Measurements from ENCODE around the gene EMC7. TPM values are rescaled to one million over a fixed set of nuclear protein-coding genes. Genes with fewer than 3 reads are reported as not detected.
A peak's percentile ranks its signal among the peaks of the same experiment; 100 is the strongest.

The EMC7 gene
- total RNA-seq, 6 experiments from 2014 or later, result 159 to 204 (median 171) TPM

DNA sequence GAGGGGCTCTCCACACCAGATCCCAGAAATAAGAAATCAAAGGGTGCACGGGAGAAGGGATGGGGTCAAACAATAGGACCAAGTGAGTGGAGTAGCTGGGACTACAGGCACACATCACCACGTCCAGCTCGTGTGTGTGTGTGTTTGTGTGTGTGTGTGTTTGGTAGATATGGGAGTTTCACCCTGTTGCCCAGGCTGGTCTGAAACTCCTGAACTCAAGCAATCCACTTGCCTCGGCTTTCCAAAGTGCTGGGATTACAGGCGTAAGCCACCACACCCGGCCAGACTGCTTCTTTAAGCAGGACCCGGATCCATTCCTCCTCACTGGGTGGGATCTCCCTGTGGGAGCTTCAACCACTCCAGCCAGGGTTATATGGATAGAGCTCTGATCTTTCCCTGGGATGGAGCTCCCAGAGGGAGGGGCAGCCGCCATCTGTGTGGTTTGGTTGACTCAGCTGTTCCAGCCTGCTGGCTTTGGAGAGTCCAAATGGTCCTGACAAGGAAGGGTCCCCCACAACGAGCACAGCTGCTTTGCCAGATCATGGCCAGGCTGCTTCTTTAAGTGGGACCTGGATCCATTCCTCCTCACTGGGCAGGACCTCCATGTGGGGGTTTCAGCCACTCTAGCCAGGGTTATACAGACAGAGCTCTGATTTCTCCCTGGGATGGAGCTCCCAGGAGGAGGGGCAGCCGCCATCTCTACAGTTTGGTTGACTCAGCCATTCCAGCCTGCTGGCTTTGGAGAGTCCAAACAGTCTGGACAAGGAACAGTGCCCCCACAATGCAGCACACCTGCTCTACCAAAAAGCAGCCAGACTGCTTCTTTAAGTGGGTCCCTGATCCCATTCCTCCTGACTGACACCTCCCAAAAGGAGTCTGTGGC is 53.5 kb downstream of the EMC7 start:
- H3K4me3 Mint-ChIP-seq, result peak overlapping the region; percentile 43; the same call in 1 of the 2 replicates
- TF ChIP-seq, protein P1, sequence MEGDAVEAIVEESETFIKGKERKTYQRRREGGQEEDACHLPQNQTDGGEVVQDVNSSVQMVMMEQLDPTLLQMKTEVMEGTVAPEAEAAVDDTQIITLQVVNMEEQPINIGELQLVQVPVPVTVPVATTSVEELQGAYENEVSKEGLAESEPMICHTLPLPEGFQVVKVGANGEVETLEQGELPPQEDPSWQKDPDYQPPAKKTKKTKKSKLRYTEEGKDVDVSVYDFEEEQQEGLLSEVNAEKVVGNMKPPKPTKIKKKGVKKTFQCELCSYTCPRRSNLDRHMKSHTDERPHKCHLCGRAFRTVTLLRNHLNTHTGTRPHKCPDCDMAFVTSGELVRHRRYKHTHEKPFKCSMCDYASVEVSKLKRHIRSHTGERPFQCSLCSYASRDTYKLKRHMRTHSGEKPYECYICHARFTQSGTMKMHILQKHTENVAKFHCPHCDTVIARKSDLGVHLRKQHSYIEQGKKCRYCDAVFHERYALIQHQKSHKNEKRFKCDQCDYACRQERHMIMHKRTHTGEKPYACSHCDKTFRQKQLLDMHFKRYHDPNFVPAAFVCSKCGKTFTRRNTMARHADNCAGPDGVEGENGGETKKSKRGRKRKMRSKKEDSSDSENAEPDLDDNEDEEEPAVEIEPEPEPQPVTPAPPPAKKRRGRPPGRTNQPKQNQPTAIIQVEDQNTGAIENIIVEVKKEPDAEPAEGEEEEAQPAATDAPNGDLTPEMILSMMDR (IDR thresholded peaks at IDR 0.05), result no peak
- peaks cover 36% of the 10 kb centered on the region for H3K4me1 Mint-ChIP-seq (ENCODE audit: low read depth)
- peaks cover 33% of the 10 kb centered on the region for H3K36me3 Mint-ChIP-seq (ENCODE audit: low read depth)
- peak overlapping the region; percentile 59; the same call in 1 of the 2 replicates for H3K27ac Mint-ChIP-seq
- H3K9me3 Mint-ChIP-seq, result peaks cover 32% of the 10 kb centered on the region
- DNase-seq, result no peak
- H3K27me3 Mint-ChIP-seq (ENCODE audit: insufficient read depth), result peaks cover 4% of the 10 kb centered on the region; the same call in 1 of the 2 replicates

DNA sequence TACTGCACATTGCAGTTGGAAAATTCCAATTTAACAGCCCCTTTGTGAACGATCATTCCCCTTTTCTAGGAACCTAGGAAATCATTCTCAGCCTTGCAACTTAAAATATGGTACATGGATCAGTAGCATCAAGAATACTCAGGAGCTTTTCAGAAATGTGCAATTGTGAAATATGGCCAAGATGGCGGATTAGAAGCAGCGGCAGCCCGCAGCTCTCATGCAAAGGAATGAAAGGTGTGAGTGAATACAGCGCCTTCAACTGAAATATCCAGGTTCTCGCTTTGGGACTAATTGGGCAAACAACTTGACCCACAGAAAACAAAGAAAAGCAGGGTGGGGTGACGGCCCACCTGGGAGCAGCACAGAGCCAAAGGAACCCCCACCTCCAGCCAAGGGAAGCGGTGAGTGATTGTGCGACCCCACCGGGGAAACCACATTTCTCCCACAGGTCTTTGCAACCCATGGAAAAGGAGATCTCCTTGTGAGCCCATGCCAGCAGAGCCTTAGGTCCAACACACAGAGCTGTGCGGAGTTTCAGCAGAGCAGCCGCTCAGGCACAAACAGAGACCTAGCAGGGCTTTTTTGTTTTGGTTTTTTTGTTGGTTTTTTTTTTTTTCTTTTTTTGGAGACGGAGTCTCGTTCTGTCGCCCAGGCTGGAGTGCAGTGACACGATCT is 55.1 kb downstream of the EMC7 start:
- Mint-ChIP-seq H3K9me3 (peaks cover 23% of the 10 kb centered on the region), H3K4me1 (ENCODE audit: low read depth) (peaks cover 38% of the 10 kb centered on the region), H3K36me3 (ENCODE audit: low read depth) (peaks cover 22% of the 10 kb centered on the region), H3K27me3 (ENCODE audit: insufficient read depth) (peaks cover 3% of the 10 kb centered on the region; the same call in 1 of the 2 replicates), H3K4me3 (no peak overlapping the region), H3K27ac (no peak overlapping the region)
- DNase-seq, result no peak
- TF ChIP-seq, protein P1 (IDR thresholded peaks at IDR 0.05), result no peak

DNA sequence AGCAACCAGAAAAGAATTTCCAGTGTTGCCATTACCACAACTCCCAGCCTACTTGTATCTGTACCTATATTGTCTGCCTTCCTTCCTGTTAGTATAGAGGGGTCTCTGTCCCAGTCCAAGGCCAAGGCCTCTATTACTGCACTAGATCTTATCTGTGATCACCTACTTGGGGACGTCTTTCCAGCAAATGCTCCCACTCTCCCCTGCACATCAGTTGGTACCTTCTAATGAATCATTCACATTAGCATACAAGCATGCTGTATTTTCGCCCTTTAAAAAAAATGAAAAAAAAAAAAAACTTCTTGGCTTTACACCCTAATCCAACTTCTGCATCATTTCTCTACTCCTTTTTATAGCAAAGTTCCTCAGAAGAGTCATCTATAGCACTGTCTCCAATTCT is 57.8 kb downstream of the EMC7 start:
- Mint-ChIP-seq H3K4me3 (peak overlapping the region; percentile 67), H3K27me3 (ENCODE audit: insufficient read depth) (no peaks in the 10 kb centered on the region), H3K9me3 (no peaks in the 10 kb centered on the region), H3K27ac (no peak overlapping the region), H3K4me1 (ENCODE audit: low read depth) (peaks cover 40% of the 10 kb centered on the region), H3K36me3 (ENCODE audit: low read depth) (no peaks in the 10 kb centered on the region)
- DNase-seq, result no peak
- TF ChIP-seq, protein P1 (IDR thresholded peaks at IDR 0.05), result no peak

DNA sequence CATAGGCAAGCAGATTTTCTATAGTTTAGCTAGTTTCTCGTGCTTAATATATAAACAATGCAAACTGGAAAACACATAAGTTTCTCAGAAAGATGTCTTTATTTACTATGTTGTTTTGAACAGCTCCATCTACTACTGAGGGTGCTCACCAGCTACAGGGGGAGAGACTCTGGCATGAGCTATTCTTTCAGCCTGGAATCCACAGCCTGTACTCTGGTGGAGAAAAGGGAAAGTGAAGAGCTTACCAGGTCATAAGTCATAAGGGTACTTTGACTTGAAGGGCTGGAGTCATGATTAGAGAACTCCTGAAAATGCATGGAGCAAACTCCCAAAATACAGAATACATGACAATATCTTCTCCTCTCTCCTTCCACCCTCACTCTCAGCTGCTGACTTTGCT is 58.3 kb downstream of the EMC7 start:
- no peak overlapping the region for H3K27ac Mint-ChIP-seq
- DNase-seq, result no peak
- peaks cover 37% of the 10 kb centered on the region for H3K4me1 Mint-ChIP-seq (ENCODE audit: low read depth)
- no peaks in the 10 kb centered on the region for H3K9me3 Mint-ChIP-seq
- H3K27me3 Mint-ChIP-seq (ENCODE audit: insufficient read depth), result no peaks in the 10 kb centered on the region
- no peaks in the 10 kb centered on the region for H3K36me3 Mint-ChIP-seq (ENCODE audit: low read depth)
- H3K4me3 Mint-ChIP-seq, result peak overlapping the region; percentile 67
- TF ChIP-seq, protein P1 (IDR thresholded peaks at IDR 0.05), result no peak

DNA sequence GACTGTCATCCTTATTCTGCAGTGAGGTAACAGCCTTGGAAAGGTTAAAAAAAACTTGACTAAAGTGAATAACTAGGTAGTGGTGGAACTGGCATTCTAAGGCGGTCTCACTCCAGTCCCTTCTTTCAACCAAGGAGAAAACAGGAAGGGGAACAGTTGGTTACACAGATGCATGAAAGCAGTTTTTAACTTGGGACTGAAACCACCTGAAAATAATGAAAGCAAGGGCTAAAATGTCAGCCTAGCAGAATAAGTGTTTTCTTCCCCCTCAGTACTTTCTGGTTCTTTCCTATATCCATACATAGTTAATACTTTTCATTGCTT is 61.9 kb downstream of the EMC7 start:
- Mint-ChIP-seq H3K27ac (peak overlapping the region; percentile 67), H3K36me3 (ENCODE audit: low read depth) (no peaks in the 10 kb centered on the region), H3K9me3 (no peaks in the 10 kb centered on the region), H3K4me3 (peak overlapping the region; percentile 85), H3K4me1 (ENCODE audit: low read depth) (peaks cover 44% of the 10 kb centered on the region), H3K27me3 (ENCODE audit: insufficient read depth) (peaks cover 1% of the 10 kb centered on the region; the same call in 1 of the 2 replicates)
- DNase-seq, result no peak
- TF ChIP-seq, protein P1 (IDR thresholded peaks at IDR 0.05), result no peak

Measured in HFFc6 (cell line).